Chondrocyte (in vitro differentiated cells): Measurements from ENCODE around the gene DYNLT5. TPM values are rescaled to one million over a fixed set of nuclear protein-coding genes. Genes with fewer than 3 reads are reported as not detected.
"Not testable (repeated sequence)": the region's sequence is repeated elsewhere in the genome, so short reads cannot be mapped to it uniquely, and the experiment has no call there.

Experiments
- DNase-seq: peaks from one replicate; pipeline ENCODE4 v3.0.0; 2021; ENCODE audit warnings: mixed read lengths, low spot score
- H3K27ac Mint-ChIP-seq: one replicate; pipeline ENCODE4 v1.8.0; 2021; ENCODE audit warnings: mild to moderate bottlenecking, moderate library complexity, mixed read lengths; ENCODE audit not compliant: unreplicated experiment
- H3K27me3 Mint-ChIP-seq: 2 replicates; pipeline ENCODE4 v1.8.0; 2021; ENCODE audit warnings: low read depth, mixed read lengths
- H3K36me3 Mint-ChIP-seq: 2 replicates; pipeline ENCODE4 v1.8.0; 2021; ENCODE audit warnings: low read depth, mixed read lengths
- H3K4me1 Mint-ChIP-seq: 2 replicates; pipeline ENCODE4 v1.8.0; 2021; ENCODE audit warnings: low read depth, mild to moderate bottlenecking, mixed read lengths
- H3K4me3 Mint-ChIP-seq: one replicate; pipeline ENCODE4 v1.8.0; 2021; ENCODE audit warnings: mild to moderate bottlenecking, moderate library complexity, mixed read lengths; ENCODE audit not compliant: unreplicated experiment
- H3K9me3 Mint-ChIP-seq: 2 replicates; pipeline ENCODE4 v1.8.0; 2021; ENCODE audit warnings: low read depth, mixed read lengths
- CTCF ChIP-seq: fragments of 200-600 bp; sonication (generic); IDR thresholded peaks from 2 replicates; pipeline ENCODE4 v1.5.0; 2021; ENCODE audit warnings: antibody characterized with exemption, mild to moderate bottlenecking, moderate library complexity
- total RNA-seq: library from RNA; stranded (reverse); gene quantifications from 3 replicates; pipeline ENCODE4 v1.2.1, GENCODE V29; 2021

Gene DYNLT5
- total RNA-seq, 1 donor from 2014 or later: not detected

- DNase-seq: no peak
- no peak for TF ChIP-seq CTCF
- no peak overlapping the region for H3K4me3 Mint-ChIP-seq
- H3K9me3 Mint-ChIP-seq: peaks cover 5% of the 10 kb centered on the region
- no peak overlapping the region for H3K27ac Mint-ChIP-seq
- no peaks in the 10 kb centered on the region for H3K4me1 Mint-ChIP-seq
- H3K27me3 Mint-ChIP-seq: peaks cover 2% of the 10 kb centered on the region
- no peaks in the 10 kb centered on the region for H3K36me3 Mint-ChIP-seq
Measured at GRCh38 chr1:66788231-66788939, 36.1 kb downstream of the DYNLT5 start.

- no peaks in the 10 kb centered on the region for H3K36me3 Mint-ChIP-seq
- no peaks in the 10 kb centered on the region for H3K27me3 Mint-ChIP-seq
- H3K4me3 Mint-ChIP-seq: no peak overlapping the region
- no peak for DNase-seq
- no peaks in the 10 kb centered on the region for H3K4me1 Mint-ChIP-seq
- TF ChIP-seq CTCF: no peak
- H3K27ac Mint-ChIP-seq: no peak overlapping the region
- H3K9me3 Mint-ChIP-seq: no peaks in the 10 kb centered on the region
Measured at GRCh38 chr1:66791621-66792610, 39.7 kb downstream of the DYNLT5 start.

- H3K4me3 Mint-ChIP-seq, H3K27ac Mint-ChIP-seq, H3K9me3 Mint-ChIP-seq, DNase-seq, H3K27me3 Mint-ChIP-seq, H3K36me3 Mint-ChIP-seq, H3K4me1 Mint-ChIP-seq: not testable (repeated sequence)
Measured at GRCh38 chr1:66795839-66796238, 43.6 kb downstream of the DYNLT5 start.

- peaks cover 3% of the 10 kb centered on the region for H3K9me3 Mint-ChIP-seq
- peaks cover 7% of the 10 kb centered on the region for H3K4me1 Mint-ChIP-seq
- peaks cover 1% of the 10 kb centered on the region for H3K36me3 Mint-ChIP-seq
- no peak overlapping the region for H3K27ac Mint-ChIP-seq
- no peak for TF ChIP-seq CTCF
- H3K27me3 Mint-ChIP-seq: peaks cover 2% of the 10 kb centered on the region
- no peak for DNase-seq
- no peak overlapping the region for H3K4me3 Mint-ChIP-seq
Measured at GRCh38 chr1:66809245-66809644, 57.0 kb downstream of the DYNLT5 start.

GRCh38 chr1:66809736-66810326, 57.6 kb downstream of the DYNLT5 start:
- H3K4me1 Mint-ChIP-seq: peaks cover 7% of the 10 kb centered on the region
- no peaks in the 10 kb centered on the region for H3K27me3 Mint-ChIP-seq
- H3K9me3 Mint-ChIP-seq: peaks cover 3% of the 10 kb centered on the region
- H3K4me3 Mint-ChIP-seq: no peak overlapping the region
- DNase-seq: no peak
- H3K27ac Mint-ChIP-seq: no peak overlapping the region
- no peak for TF ChIP-seq CTCF
- no peaks in the 10 kb centered on the region for H3K36me3 Mint-ChIP-seq
